ENCODE data around the gene PAPOLG. TPM values are rescaled to one million over a fixed set of nuclear protein-coding genes. Genes with fewer than 3 reads are reported as not detected.
"Not testable (repeated sequence)": the region's sequence is repeated elsewhere in the genome, so short reads cannot be mapped to it uniquely, and the experiment has no call there.

The PAPOLG gene
- total RNA-seq, 1 donor from 2014 or later = 9.7 TPM

DNA sequence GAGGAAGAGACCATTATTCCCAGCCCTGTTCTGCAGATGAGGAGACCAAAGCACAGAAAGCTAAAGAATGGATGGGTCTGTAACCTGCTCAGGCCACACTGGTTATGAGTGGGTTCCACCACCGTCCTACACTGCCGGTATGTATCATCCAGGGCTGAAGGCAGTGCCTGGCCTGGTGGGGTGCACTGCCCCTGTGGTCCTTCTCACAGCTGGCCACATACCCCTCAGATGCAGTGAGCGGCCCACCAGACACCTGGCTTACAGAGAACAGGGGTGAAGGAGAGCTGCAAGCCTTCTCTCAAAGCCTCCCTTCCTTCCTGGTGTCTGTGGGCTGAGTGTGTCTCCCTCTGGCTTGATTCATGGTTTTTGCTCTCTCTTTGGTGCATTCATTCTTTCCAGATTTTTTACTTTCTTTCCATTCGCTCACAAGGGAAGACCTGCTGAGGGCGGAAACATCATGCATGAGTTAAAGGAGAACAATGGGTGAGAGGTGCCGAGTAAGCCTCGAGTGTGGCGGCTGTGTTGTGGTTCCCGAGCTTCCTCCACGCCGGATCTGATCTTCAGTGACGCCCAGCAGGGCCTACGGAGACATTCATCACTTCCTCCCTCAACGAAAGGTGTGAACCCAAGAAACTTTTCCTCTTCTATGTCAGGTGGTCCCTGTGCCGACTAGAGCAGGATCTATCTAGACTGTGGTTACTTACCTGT lies 63.2 kb downstream of the PAPOLG start:
- DNase-seq (ENCODE audit: low spot score) = no peak
- intact Hi-C loops (cut with DNase I) = no loop called here

DNA sequence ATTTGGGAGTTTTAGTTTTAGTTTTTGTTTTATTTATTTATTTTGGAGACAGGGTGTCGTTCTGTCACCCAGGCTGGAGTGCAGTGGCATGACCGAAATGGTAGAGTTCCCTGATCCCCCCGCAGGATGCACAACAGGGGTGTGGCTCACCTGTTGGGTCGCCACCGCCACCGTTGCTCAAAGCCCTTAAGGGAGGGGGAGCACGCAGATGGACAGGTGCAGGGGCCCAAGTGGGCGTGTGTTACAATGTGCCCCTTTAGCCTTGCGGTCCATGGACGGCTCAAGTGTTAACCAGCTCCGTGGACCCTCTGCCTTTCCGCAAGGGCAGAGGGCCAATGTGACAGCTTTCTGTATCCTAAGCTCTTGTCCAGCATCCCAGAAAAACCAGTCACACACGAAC lies 63.9 kb downstream of the PAPOLG start:
- no peak for DNase-seq (ENCODE audit: low spot score)
- intact Hi-C loops (cut with DNase I) = no loop called here

DNA sequence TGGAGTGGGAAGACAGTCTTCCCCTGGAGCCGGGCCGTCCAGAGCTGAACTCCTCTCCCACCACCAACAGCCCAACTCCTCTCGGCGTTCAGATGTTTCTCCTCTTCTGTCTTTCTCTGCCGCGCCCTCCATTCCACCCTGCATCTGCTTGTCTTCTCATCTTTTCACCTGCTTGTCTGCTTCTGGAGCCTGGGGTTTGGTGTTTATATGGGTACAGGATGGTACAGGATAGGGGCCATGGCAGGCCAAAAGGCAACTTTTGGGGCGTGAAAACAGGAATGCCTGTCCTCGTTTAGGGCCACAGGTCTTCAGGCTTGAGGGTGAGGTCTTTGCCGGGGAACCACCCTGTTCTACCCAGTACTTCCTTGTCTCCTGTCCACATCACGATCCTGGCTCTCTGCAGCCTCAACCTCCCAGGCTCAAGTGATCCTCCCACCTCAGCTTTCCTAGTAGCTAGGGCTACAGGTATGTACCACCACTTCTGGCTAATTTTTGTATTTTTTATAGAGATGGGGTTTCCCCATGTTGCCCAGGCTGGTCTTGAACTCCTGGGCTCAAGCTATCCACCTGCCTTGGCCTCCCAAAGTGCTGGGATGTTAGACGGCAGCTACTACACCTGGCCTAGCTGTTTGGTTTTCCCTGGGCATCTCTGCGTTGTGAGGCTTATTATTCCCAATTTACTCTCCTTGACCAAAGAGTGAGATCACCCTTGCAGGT lies 64.5 kb downstream of the PAPOLG start:
- DNase-seq (ENCODE audit: low spot score) = no peak
- intact Hi-C loops (cut with DNase I) = no loop called here

DNA sequence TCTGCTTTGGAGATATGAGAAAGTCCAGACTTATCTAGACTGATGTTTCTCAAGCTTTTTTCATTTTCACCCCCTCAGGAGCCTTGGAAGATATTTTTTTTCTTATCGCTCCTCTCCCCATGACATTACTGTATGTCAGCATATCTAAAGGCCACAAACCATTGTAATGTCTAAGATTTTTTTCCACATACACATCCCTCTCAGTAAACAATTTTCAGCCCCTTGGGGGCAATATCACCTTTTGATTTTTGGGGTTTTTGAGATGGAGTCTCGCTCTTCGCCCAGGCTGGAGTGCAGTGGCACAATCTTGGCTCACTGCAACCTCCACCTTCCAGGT lies 65.0 kb downstream of the PAPOLG start:
- no peak for DNase-seq (ENCODE audit: low spot score)
- intact Hi-C loops (cut with DNase I) = no loop called here

DNA sequence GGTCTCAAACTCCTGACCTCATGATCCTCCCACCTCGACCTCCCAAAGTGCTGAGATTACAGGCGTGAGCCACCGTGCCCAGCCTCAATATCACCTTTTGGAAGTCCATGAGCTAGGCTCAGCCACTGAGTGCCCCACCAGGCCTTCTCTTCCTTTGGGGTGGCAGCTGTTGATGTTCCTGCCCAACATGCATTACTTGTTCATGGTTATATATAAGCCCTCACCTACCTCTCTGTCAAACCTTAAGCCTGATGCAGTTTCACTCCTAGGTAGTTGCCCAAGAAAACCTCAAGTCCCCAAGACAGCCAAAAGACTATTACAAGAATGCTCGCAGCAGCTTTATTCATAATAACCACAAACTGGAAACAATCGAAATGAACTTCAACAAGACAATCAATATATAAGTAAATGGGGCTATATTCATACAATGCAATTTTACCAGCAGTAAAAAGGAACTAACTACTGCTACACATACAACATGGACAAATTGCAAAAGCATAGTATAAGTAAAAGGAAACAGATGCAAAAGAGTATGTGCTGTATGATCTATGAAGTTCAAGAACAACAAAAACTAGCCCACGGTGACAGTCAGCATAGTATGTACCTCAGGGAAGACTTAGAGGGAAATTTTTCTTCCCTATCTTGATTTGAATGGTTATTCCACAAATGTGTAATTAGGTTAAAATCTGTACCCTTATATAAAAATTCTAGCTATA lies 65.7 kb downstream of the PAPOLG start:
- DNase-seq (ENCODE audit: low spot score) = no peak
- intact Hi-C loops (cut with DNase I) = no loop called here

DNA sequence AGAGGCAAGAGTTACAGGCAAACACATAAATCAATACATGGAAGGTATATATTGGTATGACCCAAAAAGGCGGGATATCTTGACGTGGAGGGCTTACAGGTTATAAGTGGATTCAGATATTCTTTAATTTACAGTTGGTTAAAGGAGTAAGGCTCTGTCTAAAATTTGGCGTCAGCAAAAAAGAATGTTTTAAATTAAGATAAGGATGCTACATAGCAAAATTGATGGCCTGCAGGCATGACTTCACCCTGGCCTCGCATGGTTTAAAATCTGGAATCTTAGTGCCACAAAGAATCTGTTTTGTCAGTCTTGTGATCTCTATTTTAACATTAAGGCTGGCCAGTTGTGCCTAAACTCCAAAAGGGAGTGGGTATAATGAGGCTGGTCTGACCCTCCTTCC lies 66.9 kb downstream of the PAPOLG start:
- intact Hi-C loops (cut with DNase I) = no loop called here
- no peak for DNase-seq (ENCODE audit: low spot score)

DNA sequence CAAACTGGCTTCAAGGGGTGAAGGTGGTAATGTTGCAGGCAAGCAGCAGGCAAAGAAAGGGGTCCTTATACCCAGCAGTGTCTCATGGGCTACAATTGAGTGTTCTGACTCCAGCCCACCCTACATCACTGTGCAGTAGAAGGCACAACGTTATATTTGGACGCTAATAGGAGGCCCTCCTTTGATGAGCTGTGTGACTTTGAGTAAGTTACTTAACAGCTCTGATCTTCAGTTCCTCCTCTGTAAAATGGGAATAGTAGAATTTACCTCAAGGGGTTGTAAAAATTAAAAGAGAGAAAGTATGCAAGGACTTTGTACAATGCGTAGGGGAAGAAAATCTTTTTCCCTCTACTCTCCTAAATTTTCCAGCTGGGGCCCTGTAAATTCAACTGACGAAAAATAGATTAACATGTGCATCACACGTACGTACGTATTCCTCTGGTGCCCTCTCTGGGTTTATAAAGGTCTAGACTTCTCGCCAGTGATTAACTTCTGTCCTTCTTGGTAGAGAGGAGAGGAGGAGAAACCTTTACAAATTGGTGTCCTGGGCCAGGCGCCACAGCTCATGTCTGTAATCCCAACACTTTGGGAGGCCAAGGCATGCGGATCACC lies 67.7 kb downstream of the PAPOLG start:
- intact Hi-C loops (cut with DNase I) = no loop called here
- no peak for DNase-seq (ENCODE audit: low spot score)

DNA sequence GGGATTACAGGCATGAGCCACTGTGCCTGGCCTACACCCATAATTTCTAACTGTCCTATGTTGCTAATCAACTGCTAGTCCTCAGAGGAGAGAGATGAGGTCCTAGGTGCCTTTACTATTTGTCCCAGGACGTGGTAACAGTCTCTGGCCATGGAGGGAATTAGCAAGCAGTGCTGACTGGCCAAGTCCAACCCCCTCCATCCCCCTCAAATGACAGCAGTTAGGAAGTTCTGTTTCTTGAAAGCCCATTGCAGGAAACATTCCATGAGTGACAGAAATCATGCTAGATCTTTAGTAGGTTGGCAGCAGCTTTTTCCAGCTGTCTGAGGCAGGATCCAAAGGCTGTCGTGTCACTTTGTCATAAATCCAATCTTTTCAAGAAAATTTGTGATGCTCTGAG lies 69.6 kb downstream of the PAPOLG start:
- DNase-seq (ENCODE audit: low spot score) = no peak
- intact Hi-C loops (cut with DNase I) = no loop called here

DNA sequence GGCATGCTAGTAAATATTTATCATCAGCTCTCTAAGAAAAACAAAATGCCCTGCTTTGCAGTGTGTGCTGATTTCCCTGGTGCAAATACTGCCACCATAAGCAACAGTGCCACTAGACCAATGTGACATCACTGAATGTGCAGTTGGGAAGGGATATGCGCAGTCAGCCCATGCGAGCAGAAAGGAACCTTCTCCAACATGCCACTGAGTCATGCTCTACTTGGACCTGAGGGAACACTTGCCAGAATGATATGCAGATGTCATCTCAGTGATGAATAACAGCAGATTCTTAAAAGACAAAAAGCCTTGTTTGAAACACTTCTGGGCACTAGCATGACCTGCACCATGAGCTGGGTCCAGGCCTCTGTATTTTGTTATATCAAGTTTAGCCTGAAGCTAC lies 70.0 kb downstream of the PAPOLG start:
- no peak for DNase-seq (ENCODE audit: low spot score)
- intact Hi-C loops (cut with DNase I) = no loop called here

DNA sequence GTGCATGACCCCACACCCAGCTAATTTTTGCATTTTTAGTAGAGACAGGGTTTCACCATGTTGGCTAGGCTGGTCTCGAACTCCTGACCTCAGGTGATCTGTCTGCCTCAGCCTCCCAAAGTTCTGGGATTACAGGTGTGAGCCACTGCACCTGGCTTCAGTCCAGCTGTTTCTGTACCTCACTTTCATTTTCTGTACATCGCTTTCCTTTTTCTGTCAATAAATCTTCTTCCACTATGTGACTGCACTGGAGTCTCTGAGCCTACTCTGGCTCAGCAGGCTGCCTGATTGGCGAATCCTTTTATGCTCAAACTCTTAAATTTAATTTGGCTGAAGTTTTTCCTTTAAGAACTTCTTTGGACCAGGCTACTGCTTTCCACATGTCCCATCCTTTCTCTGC lies 70.8 kb downstream of the PAPOLG start:
- intact Hi-C loops (cut with DNase I); DNase-seq (ENCODE audit: low spot score): not testable (repeated sequence)

DNA sequence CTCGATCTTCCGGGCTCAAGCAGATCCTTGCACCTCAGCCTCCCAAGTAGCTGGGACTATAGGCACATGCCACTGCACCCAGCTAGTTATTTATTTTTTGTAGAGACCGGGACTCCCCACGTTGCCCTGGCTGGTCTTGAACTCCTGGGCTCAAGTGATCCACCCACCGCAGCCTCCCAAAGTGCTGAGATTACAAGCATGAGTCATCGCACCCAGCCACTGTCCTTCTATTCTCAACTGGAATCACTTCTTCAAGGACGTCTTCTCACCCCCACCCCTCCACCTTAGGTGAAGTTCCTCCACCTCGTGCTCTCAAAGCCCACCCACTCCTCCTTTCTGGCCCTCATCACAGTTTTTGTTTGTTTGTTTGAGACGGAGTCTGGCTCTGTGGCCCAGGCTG lies 71.3 kb downstream of the PAPOLG start:
- DNase-seq (ENCODE audit: low spot score) = no peak
- intact Hi-C loops (cut with DNase I) = no loop called here

DNA sequence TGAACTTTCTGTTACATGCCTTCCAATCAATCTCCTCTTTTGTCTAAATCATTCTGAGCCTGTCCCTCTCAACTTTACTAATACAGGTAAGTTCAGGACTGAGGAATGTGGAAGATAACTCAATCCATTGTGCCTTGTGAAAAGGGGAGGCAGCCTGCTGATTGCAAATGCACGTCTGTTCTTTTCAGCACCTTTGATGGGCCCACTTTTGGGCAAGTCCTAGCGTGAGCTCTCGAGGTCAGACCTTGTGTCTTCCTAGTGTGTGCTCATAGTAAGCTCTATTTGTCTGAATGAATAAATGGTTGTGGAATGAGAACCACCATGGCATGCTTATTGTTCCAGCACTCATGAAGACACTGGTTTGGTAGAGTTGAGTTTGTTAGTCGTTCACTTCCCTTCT lies 74.9 kb downstream of the PAPOLG start:
- intact Hi-C loops (cut with DNase I) = no loop called here
- no peak for DNase-seq (ENCODE audit: low spot score)

DNA sequence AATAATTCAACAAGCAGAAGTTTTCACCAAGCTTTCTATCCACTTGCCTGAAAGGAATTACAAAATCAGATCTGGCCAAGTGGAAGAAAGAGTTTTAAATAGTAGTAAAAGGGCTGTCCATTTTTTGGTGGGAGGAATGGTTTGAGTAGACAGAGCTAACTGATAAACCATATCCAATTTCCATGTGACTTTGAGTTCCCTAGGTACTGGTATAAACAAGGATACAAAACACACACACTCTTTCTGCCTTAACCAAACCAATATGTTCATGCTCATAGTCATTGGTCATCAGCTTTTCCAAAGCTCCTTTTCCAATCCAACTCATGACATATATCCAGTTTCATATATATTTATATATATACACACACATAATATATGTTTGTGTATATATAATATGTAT lies 75.9 kb downstream of the PAPOLG start:
- intact Hi-C loops (cut with DNase I) = no loop called here
- no peak for DNase-seq (ENCODE audit: low spot score)

DNA sequence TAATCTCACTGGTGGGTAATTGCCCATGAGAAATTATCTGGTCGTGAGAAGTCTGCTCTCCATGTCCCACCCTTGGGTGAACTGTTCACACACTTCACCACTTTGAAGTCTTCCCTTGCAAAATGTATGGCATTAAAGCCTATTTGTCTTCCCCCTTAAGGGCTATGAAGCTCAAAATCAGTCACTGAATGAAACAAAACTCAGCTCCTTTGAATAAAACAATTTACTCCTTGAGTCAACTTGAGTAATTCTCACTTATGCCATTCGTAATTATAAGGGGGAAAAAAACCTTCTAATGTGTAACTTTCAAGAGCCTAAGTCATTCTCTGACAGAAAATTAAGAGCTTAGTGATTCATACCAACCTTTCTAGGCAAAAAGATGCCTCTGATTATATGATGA lies 76.6 kb downstream of the PAPOLG start:
- intact Hi-C loops (cut with DNase I) = no loop called here
- DNase-seq (ENCODE audit: low spot score) = no peak

DNA sequence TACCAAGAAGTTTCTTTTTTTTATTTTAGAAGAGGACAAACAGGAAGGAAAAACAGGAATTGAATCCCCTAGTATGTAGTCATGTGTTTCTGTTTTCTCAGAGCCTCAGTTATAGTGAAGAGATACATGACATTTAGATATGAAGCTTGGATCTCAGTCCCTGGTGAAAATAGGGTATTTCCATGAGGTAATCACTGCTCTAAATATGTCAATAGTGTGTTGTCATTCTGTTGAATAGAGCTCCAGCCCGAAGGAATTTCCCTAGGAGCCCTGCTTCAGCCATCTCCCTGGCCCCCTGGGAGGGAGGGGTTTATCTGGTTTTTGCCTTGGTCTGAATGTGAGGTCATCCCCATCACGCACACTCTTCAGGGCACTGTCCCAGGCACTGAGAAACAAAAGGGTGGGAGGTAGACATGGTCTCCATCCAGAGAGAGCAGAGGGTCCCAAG lies 78.2 kb downstream of the PAPOLG start:
- no peak for DNase-seq (ENCODE audit: low spot score)
- intact Hi-C loops (cut with DNase I) = no loop called here

DNA sequence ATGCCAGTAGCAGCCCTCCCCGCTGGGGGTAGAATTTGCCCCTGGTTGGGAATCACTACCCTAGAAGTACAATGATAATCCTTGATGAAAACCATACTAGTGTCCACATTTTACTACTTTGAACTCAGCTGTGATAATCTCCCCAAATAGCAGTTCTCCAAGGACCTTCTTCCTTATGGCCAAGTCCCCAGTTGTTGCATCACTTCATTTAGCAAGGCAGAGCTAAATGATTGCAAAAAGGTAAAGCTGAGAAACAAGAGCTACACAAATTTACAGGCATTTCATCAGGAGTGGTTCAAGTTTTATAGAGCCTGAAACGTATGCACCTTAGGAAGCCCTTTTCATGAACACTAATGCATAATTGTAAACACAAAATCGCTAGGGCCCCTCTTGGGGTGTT lies 80.4 kb downstream of the PAPOLG start:
- DNase-seq (ENCODE audit: low spot score) = no peak
- intact Hi-C loops (cut with DNase I) = no loop called here

DNA sequence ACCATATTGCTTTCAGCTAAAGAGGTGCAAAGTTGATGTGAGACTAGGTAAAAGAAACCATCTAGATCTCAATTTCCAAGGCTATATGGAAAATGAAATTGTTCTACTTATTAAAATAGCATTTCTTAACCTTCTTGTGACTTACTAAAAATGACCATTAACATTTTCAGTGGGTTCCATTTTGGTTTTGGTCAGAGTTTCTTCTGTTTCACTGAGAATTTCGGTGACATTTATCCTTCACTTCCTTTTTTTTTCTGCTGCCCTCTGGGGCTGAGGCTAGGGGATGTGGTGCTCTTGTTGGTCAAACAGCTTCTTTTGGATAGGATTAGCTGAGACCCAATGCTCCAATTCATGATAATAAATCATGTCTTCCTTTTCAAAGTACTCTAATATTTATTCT lies 81.1 kb downstream of the PAPOLG start:
- DNase-seq (ENCODE audit: low spot score) = no peak

DNA sequence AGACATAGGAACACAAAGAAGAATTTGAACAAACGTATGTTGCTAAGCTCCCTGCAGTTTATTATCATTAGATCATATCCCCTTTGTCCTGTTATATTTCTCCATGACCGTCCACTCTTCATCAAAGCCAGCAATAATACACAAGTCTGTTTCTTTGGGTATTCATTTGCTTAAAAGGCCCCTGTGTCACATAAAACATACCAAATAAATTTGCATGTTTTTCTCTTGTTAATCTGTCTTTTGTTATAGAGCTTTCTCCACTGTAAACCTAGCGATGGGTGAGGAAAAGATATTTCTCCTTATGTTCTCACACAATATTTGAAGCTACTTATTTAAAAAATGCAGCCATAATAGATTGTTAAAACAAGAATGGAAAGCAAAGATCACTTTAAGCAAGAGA lies 82.4 kb downstream of the PAPOLG start:
- intact Hi-C loops (cut with DNase I) = no loop called here
- DNase-seq (ENCODE audit: low spot score) = no peak

More for the DNA sequence above, 81.1 kb downstream of the PAPOLG start:
- intact Hi-C loops (cut with DNase I) = no loop called here

DNA sequence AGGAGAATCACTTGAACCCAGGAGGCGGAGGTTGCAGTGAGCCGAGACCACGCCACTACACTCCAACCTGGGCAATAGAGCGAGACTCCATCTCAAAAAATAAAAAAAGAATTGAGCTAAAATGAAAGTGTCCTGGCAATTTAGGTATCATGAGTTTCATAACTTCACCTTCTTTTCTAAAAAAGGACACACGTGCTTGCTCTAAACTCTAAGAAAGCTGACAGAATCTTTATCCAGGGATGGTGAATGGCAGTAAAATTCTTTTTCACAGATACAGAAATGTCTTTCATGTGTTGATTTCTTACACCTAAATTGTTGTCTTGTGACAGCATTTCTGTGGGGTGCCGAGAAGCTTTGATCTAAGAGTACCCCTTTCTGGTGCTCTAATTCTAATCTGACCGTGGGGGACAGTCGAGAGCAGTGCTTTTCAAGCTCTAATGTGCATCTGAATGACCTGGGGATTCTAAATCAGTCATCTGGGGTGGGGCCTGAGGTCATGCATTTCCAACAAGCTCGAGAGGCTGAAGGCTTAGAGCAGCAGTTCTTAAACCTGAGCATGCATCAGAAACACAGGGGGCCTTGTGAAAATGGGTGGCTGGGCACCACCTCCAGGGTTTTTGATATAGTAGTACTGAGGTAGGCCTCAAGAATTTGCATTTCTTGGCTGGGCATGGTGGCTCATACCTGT lies 83.2 kb downstream of the PAPOLG start:
- intact Hi-C loops (cut with DNase I) = no loop called here
- no peak for DNase-seq (ENCODE audit: low spot score)

DNA sequence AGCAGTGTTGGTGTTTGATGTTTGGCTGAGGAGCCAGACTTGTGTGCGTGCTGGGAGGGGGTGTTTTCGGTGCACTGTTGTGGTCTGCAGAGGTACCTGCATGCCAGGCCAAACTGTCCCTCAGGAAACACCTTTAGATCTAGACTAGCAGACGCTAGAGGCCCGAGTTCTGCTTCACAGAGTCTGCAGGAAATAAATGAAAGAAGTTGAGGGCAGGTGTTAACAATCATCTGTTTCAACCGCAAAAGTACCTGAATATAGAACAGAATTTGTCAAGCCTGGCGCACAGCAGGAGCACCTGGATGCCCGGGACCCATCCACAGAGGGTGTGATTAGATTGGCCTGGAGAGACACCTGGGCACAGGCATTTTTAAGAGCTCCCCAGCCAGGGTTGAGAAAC lies 84.8 kb downstream of the PAPOLG start:
- DNase-seq (ENCODE audit: low spot score) = no peak
- intact Hi-C loops (cut with DNase I) = no loop called here
